Mononuclear cell (primary cell): ENCODE measurements around the gene MTA2. TPM values are rescaled to one million over a fixed set of nuclear protein-coding genes. Genes with fewer than 3 reads are reported as not detected.

ENCODE experiments used
- H3K27me3 ChIP-seq: 2 replicates; pipeline ENCODE4 v1.6.0; 2011; ENCODE audit warnings: low read length, control low read depth; ENCODE audit not compliant: insufficient read depth
- H3K4me1 ChIP-seq: 2 replicates; pipeline ENCODE4 v1.5.1; 2011; ENCODE audit warnings: mild to moderate bottlenecking, low read length, control low read depth; ENCODE audit not compliant: insufficient read depth
- H3K4me3 ChIP-seq: 2 replicates; pipeline ENCODE4 v1.5.1; 2011; ENCODE audit warnings: mild to moderate bottlenecking, low read length, moderate library complexity
- H3K9me3 ChIP-seq: 2 replicates; pipeline ENCODE4 v1.5.1; 2011; ENCODE audit warnings: low read depth, mild to moderate bottlenecking, control low read depth, low read length
- total RNA-seq: library from RNA; depleted of rRNA; stranded (reverse); fragments of >200 nt; gene quantifications from one replicate; pipeline ENCODE4 v1.2.3, GENCODE V29; 2012

MTA2 gene
- total RNA-seq, 1 donor, result 102 TPM

DNA sequence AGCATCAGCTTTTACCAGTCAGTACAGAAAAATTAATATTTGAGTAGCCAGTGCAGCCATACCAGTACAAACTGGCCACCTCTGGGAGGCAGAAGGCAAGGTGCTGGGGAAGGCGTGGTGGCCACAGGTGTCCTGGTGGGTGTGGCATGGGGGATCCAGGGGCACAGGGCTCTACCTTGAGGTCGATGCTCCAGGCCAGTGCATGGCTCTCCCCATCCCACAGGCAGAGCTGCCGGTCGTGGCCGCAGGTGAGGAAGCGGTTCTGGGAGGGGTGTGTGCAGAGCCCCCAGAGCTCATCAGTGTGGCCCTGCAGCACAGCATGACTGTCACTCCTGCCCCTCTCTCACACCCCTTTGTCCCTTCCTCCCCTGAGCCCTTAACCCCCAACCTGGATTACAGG, 3.8 kb upstream of the MTA2 start:
- no peak overlapping the region for H3K4me3 ChIP-seq
- H3K9me3 ChIP-seq, result no peaks in the 10 kb centered on the region
- H3K27me3 ChIP-seq, result no peaks in the 10 kb centered on the region
- H3K4me1 ChIP-seq, result peaks cover 28% of the 10 kb centered on the region

DNA sequence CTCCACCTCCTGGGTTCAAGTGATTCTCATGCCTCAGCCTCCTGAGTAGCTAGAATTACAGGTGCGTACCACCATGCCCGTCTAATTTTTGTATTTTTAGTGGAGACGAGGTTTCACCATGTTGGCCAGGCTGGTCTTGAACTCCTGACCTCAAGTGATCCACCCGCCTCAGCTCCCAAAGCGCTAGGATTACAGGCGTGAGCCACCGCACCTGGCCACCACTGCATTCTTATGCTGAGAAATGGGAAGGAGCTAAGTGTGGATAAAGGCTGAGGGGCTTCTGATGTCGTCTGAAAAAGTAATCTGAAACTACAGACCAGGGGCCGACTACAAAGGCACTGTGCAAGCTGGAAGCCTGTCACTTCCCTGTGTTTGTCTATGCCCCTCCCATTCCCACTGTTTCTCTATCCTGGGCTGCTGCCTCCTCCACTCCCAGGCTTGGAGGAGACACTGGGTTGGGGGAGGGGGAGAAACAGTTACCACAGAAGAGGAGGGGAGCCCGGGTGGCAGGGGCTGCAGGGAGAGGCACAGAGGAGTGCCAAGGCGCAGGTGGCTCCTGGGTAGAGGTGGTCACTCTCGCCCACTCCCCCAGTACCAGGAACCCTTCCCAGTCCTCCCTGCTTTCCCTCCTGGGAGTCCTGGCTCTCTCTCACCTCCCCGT, 2.9 kb upstream of the MTA2 start:
- Histone ChIP-seq H3K4me3 (no peak overlapping the region), H3K9me3 (no peaks in the 10 kb centered on the region), H3K27me3 (no peaks in the 10 kb centered on the region)

DNA sequence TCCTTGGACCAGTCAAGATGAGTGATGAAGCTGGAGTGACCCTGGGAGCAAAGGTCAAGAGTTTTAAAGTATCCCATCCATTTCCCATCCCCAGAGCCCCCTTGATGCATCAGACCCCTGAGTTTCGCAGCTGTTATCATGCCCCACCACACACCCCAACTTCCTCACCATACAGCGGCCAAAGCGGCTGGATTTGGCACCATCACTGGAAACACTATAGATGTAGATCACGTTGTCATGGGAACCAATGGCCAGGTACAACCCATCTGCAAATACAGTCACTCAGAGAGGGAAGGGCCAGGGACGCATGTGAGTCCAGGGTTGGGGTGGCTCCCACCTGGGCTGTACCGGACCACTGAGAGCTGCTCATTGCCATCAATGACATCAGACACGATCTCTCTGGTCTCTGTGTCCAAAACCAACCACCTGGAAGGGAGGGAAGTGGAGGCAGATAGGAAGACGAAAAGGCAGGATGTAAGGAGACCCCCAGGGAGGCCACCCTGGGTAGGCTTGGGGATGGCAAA, 2.2 kb upstream of the MTA2 start:
- H3K4me3 ChIP-seq, result no peak overlapping the region
- H3K4me1 ChIP-seq, result peaks cover 44% of the 10 kb centered on the region
- no peaks in the 10 kb centered on the region for H3K9me3 ChIP-seq
- no peaks in the 10 kb centered on the region for H3K27me3 ChIP-seq

More for the DNA sequence above, 2.9 kb upstream of the MTA2 start:
- H3K4me1 ChIP-seq, result peaks cover 37% of the 10 kb centered on the region

DNA sequence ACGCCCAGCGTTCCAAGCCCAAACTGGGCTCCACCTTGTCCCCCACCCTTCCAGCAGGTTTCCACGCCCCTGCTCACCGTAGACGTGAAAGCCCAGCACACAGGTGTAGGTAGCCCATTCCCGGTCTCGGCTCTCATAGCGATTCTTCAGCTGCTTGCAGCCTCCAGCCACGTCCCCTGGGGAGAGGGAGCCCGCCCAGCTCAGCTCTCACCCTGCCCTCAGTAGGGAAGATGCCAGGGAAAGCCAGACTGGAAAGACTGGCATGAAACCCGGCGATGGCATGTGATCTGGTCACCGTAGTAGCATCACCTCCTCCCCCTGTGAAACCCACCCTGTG, 1.4 kb upstream of the MTA2 start:
- Histone ChIP-seq H3K27me3 (no peaks in the 10 kb centered on the region), H3K4me1 (peaks cover 49% of the 10 kb centered on the region), H3K4me3 (no peak overlapping the region), H3K9me3 (no peaks in the 10 kb centered on the region)

DNA sequence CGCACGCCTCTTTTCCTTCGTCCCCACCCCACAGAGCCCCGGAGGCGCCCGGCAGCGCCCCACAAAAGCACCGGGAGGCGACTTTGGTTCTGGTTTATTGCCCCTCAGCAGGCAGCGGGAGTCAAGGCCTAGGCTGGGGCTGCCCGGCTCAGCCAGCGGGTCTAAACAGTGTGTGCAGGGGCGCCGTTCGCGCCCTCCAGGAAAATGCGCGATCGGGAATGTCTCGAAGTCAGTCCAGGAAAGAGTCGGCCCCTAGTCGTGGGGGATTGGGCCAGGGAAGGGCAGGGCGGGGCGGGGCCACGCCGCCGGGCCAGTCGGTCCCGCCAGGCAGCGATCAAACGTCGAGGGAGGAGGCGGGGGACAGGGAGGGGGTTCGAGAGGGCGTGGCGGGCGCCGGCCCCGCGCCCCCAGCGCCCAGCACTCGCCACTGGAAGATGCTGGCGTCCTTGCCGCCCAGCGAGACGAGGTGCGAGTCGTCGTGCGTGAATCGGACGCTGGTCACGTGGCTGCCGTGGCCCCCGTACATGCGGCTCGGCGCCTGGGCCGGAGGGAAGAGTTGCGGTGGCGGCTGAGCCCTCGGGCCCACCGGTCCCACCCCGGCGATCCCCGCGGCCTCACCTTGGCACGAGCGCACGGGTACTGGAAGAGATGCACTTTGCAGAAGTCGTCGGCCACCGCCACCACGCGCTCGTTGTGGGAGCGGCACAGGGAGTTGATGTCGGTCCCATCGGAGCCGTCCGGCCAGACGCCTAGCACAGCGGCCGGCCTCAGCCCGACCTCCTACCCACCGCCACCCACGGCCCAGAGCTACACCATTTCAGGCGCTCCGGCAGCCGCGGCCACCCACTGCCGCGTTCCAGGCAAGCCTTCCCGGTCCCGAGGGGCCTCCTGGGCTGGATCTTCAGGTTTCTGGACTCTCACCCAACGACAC, 741 bp upstream of the MTA2 start:
- no peaks in the 10 kb centered on the region for H3K9me3 ChIP-seq
- peak overlapping the region; percentile 93 for H3K4me3 ChIP-seq
- no peaks in the 10 kb centered on the region for H3K27me3 ChIP-seq
- H3K4me1 ChIP-seq, result peaks cover 47% of the 10 kb centered on the region

DNA sequence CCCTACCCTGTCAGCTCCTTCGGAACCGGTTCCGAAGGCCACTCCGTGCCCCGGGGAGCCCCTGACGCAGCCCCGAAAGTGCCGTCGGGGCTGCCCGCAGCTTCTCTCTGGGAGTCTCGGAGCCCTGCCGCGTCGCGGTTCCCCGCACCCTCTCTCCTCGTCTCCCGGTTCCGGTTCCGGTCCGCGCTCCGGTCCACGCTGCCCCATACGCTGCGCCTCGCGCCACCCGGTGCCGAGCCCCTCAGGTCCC, 618 bp downstream of the MTA2 start:
- Histone ChIP-seq H3K4me1 (peaks cover 49% of the 10 kb centered on the region), H3K4me3 (peak overlapping the region; percentile 93), H3K9me3 (no peaks in the 10 kb centered on the region), H3K27me3 (no peaks in the 10 kb centered on the region)

DNA sequence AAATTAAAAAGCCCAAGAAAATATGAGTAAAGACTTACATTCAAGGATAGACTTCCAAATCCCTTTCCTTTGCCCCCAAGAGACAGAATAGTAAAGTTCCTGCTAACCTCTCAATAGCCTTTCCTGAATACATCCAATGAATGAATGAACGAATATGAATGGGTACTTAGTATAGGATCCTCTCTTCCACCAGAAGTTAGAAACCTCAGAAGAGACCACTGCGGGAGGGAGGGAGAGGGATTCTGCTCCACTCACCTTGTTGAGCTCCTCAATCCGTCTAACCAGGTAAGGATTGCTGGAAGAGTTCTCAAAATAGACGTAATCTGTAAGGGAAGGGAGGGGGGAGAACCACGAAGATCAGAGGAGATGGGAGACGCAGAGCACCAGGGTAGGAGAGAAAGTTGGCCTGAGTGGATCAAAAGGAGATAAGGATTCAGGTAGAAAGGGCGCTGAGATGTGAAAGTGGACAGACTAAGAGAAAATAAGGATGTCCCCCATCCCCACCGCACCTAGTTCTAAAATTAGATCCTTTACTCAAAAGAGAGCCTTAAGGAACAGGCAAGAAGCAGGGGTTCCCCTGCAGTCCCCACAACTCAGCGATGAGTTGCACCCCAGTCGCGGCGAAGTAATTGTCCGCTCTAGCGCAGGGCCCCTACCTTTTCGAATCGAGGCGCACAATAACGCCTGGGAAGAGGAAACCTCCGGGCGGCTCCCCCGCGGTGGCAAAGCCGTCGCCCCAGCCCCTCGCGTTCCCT, 1.1 kb downstream of the MTA2 start:
- peaks cover 49% of the 10 kb centered on the region for H3K4me1 ChIP-seq
- H3K9me3 ChIP-seq, result no peaks in the 10 kb centered on the region
- H3K27me3 ChIP-seq, result no peaks in the 10 kb centered on the region
- H3K4me3 ChIP-seq, result peak overlapping the region; percentile 93

DNA sequence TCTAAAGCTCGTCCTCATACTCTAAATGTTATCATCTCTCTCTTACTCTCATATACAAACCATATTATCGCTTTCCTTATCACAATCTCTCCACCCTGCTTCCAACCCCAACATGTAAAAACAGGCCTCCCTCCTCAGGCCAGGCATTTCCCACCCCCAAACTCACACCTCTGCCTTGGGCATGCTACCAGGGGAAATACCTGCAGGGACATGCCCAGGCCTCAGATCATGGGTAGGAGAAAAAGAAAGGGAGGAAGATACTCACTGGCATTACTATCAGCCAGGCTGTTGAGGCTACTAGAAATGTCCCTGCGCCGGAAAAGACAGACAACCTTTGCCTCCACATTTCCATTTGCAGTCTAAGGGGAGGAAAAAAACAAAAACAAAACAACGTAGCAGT, 1.8 kb downstream of the MTA2 start:
- Histone ChIP-seq H3K9me3 (no peaks in the 10 kb centered on the region), H3K4me1 (peaks cover 49% of the 10 kb centered on the region), H3K27me3 (no peaks in the 10 kb centered on the region), H3K4me3 (peak overlapping the region; percentile 93)

DNA sequence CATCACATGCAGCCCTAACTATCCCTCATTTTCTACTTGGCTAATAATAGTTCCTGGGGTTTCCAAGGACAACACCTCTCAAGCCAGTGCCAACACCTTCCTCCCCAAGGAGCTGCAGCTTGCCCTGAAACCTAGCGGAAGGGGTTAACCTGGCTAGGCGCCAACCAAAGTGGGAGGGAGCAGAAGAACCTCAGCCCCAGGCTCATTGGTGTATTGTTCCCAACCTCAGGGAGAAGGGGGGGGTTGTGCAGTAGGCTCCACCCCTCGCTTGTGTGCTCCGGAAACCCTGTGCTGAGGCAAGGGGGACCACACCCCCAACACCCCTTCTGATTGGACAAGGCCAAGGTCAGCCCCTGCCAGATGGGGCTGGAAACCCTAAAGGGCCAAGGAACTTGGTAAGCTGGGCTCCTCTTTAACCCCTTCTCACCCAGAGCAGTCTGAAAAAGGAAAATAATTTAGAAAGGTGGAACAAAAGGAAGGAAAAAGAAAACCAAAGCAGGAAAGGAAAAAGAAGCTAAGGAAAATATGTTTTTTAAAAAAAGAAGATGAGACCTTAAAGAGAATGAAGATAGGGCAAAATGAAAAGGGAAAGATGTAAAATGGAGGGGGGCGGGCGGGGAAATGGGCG, 2.5 kb downstream of the MTA2 start:
- Histone ChIP-seq H3K4me3 (no peak overlapping the region), H3K9me3 (no peaks in the 10 kb centered on the region), H3K4me1 (peaks cover 49% of the 10 kb centered on the region), H3K27me3 (no peaks in the 10 kb centered on the region)

DNA sequence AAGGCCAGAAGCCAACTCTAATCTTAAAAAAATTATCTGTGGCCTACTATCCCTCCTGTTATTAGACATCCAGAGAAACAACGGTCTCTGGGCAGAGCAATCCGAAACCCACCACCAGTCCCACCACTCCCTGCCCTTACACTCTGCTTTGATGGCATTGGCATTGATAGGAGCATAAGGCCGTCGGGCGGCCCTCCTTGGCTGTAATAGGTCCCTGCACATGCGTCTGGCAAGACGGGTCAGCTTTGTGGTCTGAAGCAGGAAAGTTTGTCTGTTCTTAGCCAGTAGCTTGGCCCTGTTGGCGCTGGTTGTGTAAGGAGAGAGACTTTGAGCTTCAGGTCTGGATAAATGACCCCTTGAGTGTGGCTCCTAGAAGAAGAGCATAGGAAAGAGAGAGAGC, 6.5 kb downstream of the MTA2 start:
- Histone ChIP-seq H3K27me3 (no peaks in the 10 kb centered on the region), H3K4me1 (peaks cover 62% of the 10 kb centered on the region), H3K4me3 (no peak overlapping the region), H3K9me3 (no peaks in the 10 kb centered on the region)

DNA sequence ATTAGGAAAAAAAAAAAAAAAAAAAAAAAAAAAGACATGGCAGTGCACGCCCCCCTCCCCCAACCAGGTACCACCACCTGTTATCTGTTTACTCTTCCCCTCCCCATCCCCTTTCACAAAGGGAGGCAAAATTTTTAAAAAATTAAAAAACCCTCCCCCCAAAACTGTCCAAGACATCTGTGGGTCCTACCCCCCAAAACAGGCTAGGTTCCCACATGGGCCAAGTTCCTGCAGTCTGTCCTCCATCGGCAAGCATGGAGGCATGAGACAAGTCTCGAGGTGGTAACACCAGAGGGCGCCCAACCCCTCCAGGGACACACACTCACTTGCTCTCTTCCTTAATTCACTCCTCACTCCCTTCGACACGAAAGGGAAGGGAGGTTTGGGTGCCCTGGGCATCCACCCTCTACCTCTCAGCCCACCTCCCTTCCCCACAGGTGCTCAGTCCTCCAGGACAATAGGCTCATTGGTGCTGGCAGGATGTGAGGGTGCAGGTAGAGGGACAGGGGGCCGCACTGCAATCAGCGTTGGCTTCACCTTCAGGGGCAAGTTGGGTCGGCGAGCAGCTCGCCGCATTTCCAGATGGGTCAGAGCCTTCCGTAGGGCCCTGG, 8.1 kb downstream of the MTA2 start:
- no peaks in the 10 kb centered on the region for H3K27me3 ChIP-seq
- H3K9me3 ChIP-seq, result no peaks in the 10 kb centered on the region
- no peak overlapping the region for H3K4me3 ChIP-seq
- peaks cover 52% of the 10 kb centered on the region for H3K4me1 ChIP-seq

DNA sequence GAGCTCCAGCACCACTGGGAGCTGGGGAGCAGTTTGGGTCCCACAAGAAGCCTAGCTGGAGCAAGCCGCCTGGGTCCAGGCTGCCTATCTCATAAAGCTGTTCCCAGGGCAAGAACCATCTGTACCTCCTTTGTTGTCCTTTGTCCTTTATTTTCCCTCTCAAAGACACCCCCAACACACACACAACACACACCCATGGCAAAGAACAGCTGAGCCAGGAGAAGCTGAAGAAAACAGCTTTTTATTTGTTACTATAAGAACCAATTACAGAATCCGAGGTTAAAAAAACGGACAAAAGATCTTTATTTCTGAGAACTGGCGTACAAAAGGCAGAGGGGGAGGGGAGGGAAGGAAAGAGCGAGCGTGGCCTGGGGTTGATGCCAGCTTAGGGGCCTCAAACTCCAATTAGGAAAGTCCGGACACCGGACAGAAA, 8.7 kb downstream of the MTA2 start:
- no peaks in the 10 kb centered on the region for H3K27me3 ChIP-seq
- H3K4me1 ChIP-seq, result peaks cover 46% of the 10 kb centered on the region
- H3K9me3 ChIP-seq, result no peaks in the 10 kb centered on the region
- no peak overlapping the region for H3K4me3 ChIP-seq

DNA sequence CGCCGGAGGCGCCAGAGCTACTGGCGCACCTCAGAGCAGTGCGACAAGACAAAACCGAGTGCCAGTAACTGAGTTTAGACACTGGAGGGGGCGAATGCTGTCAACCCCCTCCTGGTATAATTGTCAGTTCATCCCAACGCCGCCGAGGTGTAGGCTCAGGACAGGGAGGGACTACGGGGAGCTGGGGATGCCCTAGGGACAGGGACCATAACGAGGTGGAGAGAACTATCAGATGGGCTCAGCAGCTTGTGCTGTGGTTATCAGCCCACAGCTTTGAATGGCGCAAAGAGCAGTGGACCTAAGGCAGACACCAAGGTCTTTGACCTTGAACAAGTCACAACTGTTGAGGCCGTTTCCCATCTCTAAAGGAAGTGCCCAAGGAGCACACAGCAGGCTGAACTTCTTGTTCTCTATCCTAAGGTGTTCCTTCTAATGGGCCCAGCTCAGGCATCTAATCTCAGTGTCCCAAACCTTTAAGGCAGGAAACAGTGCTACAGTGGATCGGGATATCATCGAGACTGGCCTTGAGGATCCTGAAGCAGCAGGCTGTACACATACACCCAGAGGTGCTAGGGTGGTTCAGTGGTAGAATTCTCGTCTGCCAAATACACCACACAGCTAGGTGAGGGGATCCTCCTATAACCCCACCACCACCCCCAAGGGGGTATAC, 9.4 kb downstream of the MTA2 start:
- Histone ChIP-seq H3K4me1 (peaks cover 41% of the 10 kb centered on the region), H3K4me3 (peak overlapping the region; percentile 97), H3K27me3 (no peaks in the 10 kb centered on the region), H3K9me3 (no peaks in the 10 kb centered on the region)

DNA sequence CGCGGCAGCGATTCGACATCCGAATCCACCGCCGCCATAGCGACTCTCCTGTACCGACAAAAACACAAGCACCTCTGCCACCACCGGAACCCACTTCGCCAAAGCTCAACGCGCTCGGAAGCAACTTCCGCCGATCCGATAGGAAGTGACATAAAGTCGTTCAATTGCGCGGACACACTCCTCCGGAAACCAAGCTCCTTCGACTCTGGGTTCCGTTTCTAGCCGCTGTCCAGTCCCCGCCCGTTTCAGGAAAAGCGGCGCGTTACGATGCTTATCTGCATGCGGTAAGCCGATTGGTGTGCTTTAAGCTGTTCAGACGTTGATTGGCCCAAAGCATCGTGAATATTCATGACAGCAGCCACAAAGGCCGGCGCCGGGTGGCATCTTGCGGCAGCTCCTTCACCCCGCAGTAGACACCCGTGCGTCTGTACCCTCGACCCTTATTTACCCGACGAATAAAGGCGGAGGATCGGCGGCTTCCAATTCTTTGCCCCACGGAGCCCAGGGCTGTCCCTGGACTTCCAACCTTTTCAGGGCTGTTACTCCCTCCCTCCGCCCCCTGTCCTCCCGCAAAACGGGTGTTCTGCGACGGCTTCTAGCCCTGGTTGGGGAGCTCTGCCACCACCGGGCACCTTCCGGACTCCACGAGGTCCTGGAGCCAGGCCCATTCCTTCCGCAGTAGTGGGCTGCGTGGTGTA, 10.1 kb downstream of the MTA2 start, which contains the start of gene TUT1:
TSS of gene TUT1 (minus strand) at position 76 of the 698 bp plus-strand sequence. CDS start at position 38, 38 bp downstream.
- no peaks in the 10 kb centered on the region for H3K9me3 ChIP-seq
- peaks cover 38% of the 10 kb centered on the region for H3K4me1 ChIP-seq
- H3K4me3 ChIP-seq, result peak within 1 kb of the TSS; percentile 97
- H3K27me3 ChIP-seq, result no peaks in the 10 kb centered on the region
